SK-N-DZ (cell line): Measurements from ENCODE around the gene CDYL.
"Not testable (repeated sequence)": the region's sequence is repeated elsewhere in the genome, so short reads cannot be mapped to it uniquely, and the experiment has no call there.

ENCODE experiments used
- DNase-seq: peaks from one replicate; pipeline ENCODE4 v3.0.0-alpha.2; 2015; ENCODE audit warnings: low spot score

The CDYL gene

GRCh38 chr6:4803343-4803744 is 27.1 kb downstream of the CDYL start:
- peak; percentile 26 for DNase-seq

- DNase-seq: no peak
Observed at GRCh38 chr6:4804095-4804494, 27.9 kb downstream of the CDYL start.

- peak; percentile 46 for DNase-seq
Observed at GRCh38 chr6:4805553-4806336, 29.5 kb downstream of the CDYL start.

- DNase-seq: no peak
Observed at GRCh38 chr6:4806337-4806725, 30.1 kb downstream of the CDYL start.

- no peak for DNase-seq
Observed at GRCh38 chr6:4806791-4807190, 30.6 kb downstream of the CDYL start.

GRCh38 chr6:4808396-4808795 is 32.2 kb downstream of the CDYL start:
- no peak for DNase-seq

- no peak for DNase-seq
Observed at GRCh38 chr6:4809999-4810918, 34.1 kb downstream of the CDYL start.

- DNase-seq: no peak
Observed at GRCh38 chr6:4812068-4812467, 35.9 kb downstream of the CDYL start.

GRCh38 chr6:4813055-4813454 is 36.9 kb downstream of the CDYL start:
- no peak for DNase-seq

- no peak for DNase-seq
Observed at GRCh38 chr6:4814212-4814611, 38.0 kb downstream of the CDYL start.

GRCh38 chr6:4814987-4815386 is 38.8 kb downstream of the CDYL start:
- DNase-seq: no peak

GRCh38 chr6:4815584-4815983 is 39.4 kb downstream of the CDYL start:
- no peak for DNase-seq

GRCh38 chr6:4816904-4817303 is 40.7 kb downstream of the CDYL start:
- no peak for DNase-seq

GRCh38 chr6:4817551-4817950 is 41.3 kb downstream of the CDYL start:
- DNase-seq: no peak

GRCh38 chr6:4818272-4818938 is 42.2 kb downstream of the CDYL start:
- no peak for DNase-seq

GRCh38 chr6:4819706-4820283 is 43.6 kb downstream of the CDYL start:
- no peak for DNase-seq

GRCh38 chr6:4820704-4821276 is 44.6 kb downstream of the CDYL start:
- no peak for DNase-seq

- no peak for DNase-seq
Observed at GRCh38 chr6:4822476-4822875, 46.3 kb downstream of the CDYL start.

- no peak for DNase-seq
Observed at GRCh38 chr6:4828187-4828698, 52.0 kb downstream of the CDYL start.

GRCh38 chr6:4829089-4829488 is 52.9 kb downstream of the CDYL start:
- DNase-seq: no peak

GRCh38 chr6:4835540-4835939 is 59.3 kb downstream of the CDYL start:
- DNase-seq: not testable (repeated sequence)
